Fibroblast of skin of left biceps (primary cell): ENCODE results near the gene PADI4.
"Not testable (repeated sequence)": the region's sequence is repeated elsewhere in the genome, so short reads cannot be mapped to it uniquely, and the experiment has no call there.

Source experiments
- DNase-seq, 2 experiments: peaks; one replicate each; pipeline ENCODE4 v3.0.0-alpha.2; 2013; ENCODE audit warnings: low read depth in 2 of 2

The PADI4 gene

GRCh38 chr1:17392199-17392740 lies 84.3 kb downstream of the PADI4 start:
- no peak for DNase-seq

- DNase-seq, result no peak
Observed at GRCh38 chr1:17393230-17393629, 85.2 kb downstream of the PADI4 start.

GRCh38 chr1:17397910-17398695 lies 90.1 kb downstream of the PADI4 start:
- no peak for DNase-seq

GRCh38 chr1:17400725-17401341 lies 92.8 kb downstream of the PADI4 start:
- DNase-seq, result no peak

GRCh38 chr1:17401841-17402240 lies 93.8 kb downstream of the PADI4 start:
- no peak for DNase-seq

DNA sequence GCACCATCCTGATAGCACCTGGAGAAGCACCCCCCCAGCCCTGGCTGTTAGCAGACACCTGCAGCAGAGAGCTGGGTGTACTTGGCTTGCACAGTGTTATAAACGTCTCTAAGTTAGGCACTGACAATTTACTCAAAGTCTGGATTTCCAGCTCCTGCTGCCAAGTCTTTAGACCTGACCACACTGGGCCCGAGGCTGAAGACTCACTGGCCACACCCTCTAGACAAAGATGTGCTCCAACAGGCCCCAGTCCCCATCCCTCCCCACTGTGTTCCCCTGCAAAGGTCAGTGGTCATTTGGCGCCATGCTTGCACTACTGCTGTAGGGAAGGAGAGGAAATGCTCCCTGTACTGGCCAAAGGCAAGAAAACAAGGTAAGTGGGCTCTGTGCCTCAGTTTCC lies 95.1 kb downstream of the PADI4 start:
- no peak for DNase-seq

- no peak for DNase-seq
Observed at GRCh38 chr1:17404034-17404684, 96.2 kb downstream of the PADI4 start.

- no peak for DNase-seq
Observed at GRCh38 chr1:17404820-17405219, 96.8 kb downstream of the PADI4 start.

GRCh38 chr1:17405898-17406759 lies 98.1 kb downstream of the PADI4 start:
- DNase-seq, result no peak

DNA sequence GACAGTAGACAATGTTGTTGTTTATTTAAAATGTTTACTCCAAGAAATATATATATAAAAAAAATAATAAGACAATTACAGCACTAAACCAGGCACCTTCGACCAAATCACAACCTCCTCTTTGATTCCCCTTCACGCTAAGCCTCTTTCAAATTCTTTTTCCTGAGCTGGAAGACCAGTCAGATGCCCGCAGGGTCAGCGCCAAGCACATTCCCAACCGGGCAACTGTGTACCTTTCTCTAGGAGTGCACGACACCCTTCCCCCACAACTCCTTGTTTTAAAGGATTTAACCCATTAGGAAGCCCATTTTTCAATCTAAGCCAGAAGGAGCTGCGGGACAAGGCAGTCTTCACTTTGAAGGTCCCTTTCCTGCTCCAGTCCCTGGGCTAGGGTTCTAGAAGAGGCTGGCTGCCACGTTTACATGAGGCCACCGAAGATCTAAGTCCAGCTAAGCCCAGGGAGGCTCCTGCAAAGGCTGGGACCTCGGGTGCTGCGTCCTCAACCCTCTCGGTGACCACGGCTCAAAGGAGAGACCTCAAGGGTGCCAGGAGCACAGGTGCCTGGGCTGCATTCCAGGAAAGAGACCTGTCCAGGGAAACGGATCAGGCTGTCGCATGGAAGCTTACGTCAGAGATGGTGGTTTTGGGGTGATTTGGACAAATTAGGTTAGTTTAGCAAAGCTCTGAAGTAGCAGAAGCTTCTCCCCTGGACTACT lies 98.9 kb downstream of the PADI4 start:
- DNase-seq, result not testable (repeated sequence)

GRCh38 chr1:17407786-17408514 lies 100.0 kb downstream of the PADI4 start:
- not testable (repeated sequence) for DNase-seq

GRCh38 chr1:17409391-17409811 lies 101.4 kb downstream of the PADI4 start:
- DNase-seq, result no peak

GRCh38 chr1:17412093-17412870 lies 104.3 kb downstream of the PADI4 start:
- DNase-seq, result no peak
